ENCODE measurements around the gene PIGT. TPM values are rescaled to one million over a fixed set of nuclear protein-coding genes. Genes with fewer than 3 reads are reported as not detected.

PIGT gene
- 57.9 TPM for total RNA-seq

GRCh38 chr20:45415822-45416637 lies at the start of gene PIGT:
Gene PIGT (plus strand): TSS chr20:45416141. CDS start chr20:45416157, 16 bp downstream.
- peaks cover 16% of the 10 kb centered on the region for H3K4me1 ChIP-seq (ENCODE audit: insufficient read depth, low read length)
- no peaks in the 10 kb centered on the region for H3K9me3 ChIP-seq (ENCODE audit: low read depth, low read length)
- no peaks in the 10 kb centered on the region for H3K27me3 ChIP-seq (ENCODE audit: insufficient read depth, low read length)
- peak within 1 kb of the TSS; percentile 98 for H3K4me3 ChIP-seq (ENCODE audit: low read length)

GRCh38 chr20:45366192-45366591 lies 49.7 kb upstream of the PIGT start:
- Histone ChIP-seq H3K4me3 (ENCODE audit: low read length) (no peak overlapping the region), H3K9me3 (ENCODE audit: low read depth, low read length) (no peaks in the 10 kb centered on the region), H3K4me1 (ENCODE audit: insufficient read depth, low read length) (peaks cover 89% of the 10 kb centered on the region), H3K27me3 (ENCODE audit: insufficient read depth, low read length) (no peaks in the 10 kb centered on the region)

- Histone ChIP-seq H3K27me3 (ENCODE audit: insufficient read depth, low read length) (no peaks in the 10 kb centered on the region), H3K9me3 (ENCODE audit: low read depth, low read length) (no peaks in the 10 kb centered on the region), H3K4me3 (ENCODE audit: low read length) (no peak overlapping the region), H3K4me1 (ENCODE audit: insufficient read depth, low read length) (peaks cover 84% of the 10 kb centered on the region)
Measured at GRCh38 chr20:45366631-45367030, 49.3 kb upstream of the PIGT start.

GRCh38 chr20:45367126-45367525 lies 48.8 kb upstream of the PIGT start:
- Histone ChIP-seq H3K4me3 (ENCODE audit: low read length) (no peak overlapping the region), H3K4me1 (ENCODE audit: insufficient read depth, low read length) (peaks cover 82% of the 10 kb centered on the region), H3K9me3 (ENCODE audit: low read depth, low read length) (no peaks in the 10 kb centered on the region), H3K27me3 (ENCODE audit: insufficient read depth, low read length) (no peaks in the 10 kb centered on the region)

- H3K9me3 ChIP-seq (ENCODE audit: low read depth, low read length) = no peaks in the 10 kb centered on the region
- H3K27me3 ChIP-seq (ENCODE audit: insufficient read depth, low read length) = no peaks in the 10 kb centered on the region
- H3K4me1 ChIP-seq (ENCODE audit: insufficient read depth, low read length) = peaks cover 87% of the 10 kb centered on the region
- no peak overlapping the region for H3K4me3 ChIP-seq (ENCODE audit: low read length)
Measured at GRCh38 chr20:45368221-45368980, 47.5 kb upstream of the PIGT start.

- H3K9me3 ChIP-seq (ENCODE audit: low read depth, low read length) = no peaks in the 10 kb centered on the region
- H3K27me3 ChIP-seq (ENCODE audit: insufficient read depth, low read length) = no peaks in the 10 kb centered on the region
- H3K4me1 ChIP-seq (ENCODE audit: insufficient read depth, low read length) = peaks cover 70% of the 10 kb centered on the region
- no peak overlapping the region for H3K4me3 ChIP-seq (ENCODE audit: low read length)
Measured at GRCh38 chr20:45370571-45371160, 45.3 kb upstream of the PIGT start.

GRCh38 chr20:45372241-45372640 lies 43.7 kb upstream of the PIGT start:
- H3K9me3 ChIP-seq (ENCODE audit: low read depth, low read length) = no peaks in the 10 kb centered on the region
- no peak overlapping the region for H3K4me3 ChIP-seq (ENCODE audit: low read length)
- H3K4me1 ChIP-seq (ENCODE audit: insufficient read depth, low read length) = peaks cover 57% of the 10 kb centered on the region
- no peaks in the 10 kb centered on the region for H3K27me3 ChIP-seq (ENCODE audit: insufficient read depth, low read length)

GRCh38 chr20:45372646-45373352 lies 43.1 kb upstream of the PIGT start:
- H3K9me3 ChIP-seq (ENCODE audit: low read depth, low read length) = no peaks in the 10 kb centered on the region
- no peaks in the 10 kb centered on the region for H3K27me3 ChIP-seq (ENCODE audit: insufficient read depth, low read length)
- H3K4me1 ChIP-seq (ENCODE audit: insufficient read depth, low read length) = peaks cover 51% of the 10 kb centered on the region
- no peak overlapping the region for H3K4me3 ChIP-seq (ENCODE audit: low read length)

- H3K4me3 ChIP-seq (ENCODE audit: low read length) = peak overlapping the region; percentile 30
- H3K27me3 ChIP-seq (ENCODE audit: insufficient read depth, low read length) = no peaks in the 10 kb centered on the region
- H3K4me1 ChIP-seq (ENCODE audit: insufficient read depth, low read length) = peaks cover 44% of the 10 kb centered on the region
- no peaks in the 10 kb centered on the region for H3K9me3 ChIP-seq (ENCODE audit: low read depth, low read length)
Measured at GRCh38 chr20:45373353-45374100, 42.4 kb upstream of the PIGT start.

- Histone ChIP-seq H3K9me3 (ENCODE audit: low read depth, low read length) (no peaks in the 10 kb centered on the region), H3K4me1 (ENCODE audit: insufficient read depth, low read length) (peaks cover 38% of the 10 kb centered on the region), H3K27me3 (ENCODE audit: insufficient read depth, low read length) (no peaks in the 10 kb centered on the region), H3K4me3 (ENCODE audit: low read length) (peak overlapping the region; percentile 30)
Measured at GRCh38 chr20:45374101-45374467, 41.9 kb upstream of the PIGT start.

GRCh38 chr20:45374966-45375365 lies 41.0 kb upstream of the PIGT start:
- no peaks in the 10 kb centered on the region for H3K27me3 ChIP-seq (ENCODE audit: insufficient read depth, low read length)
- no peaks in the 10 kb centered on the region for H3K9me3 ChIP-seq (ENCODE audit: low read depth, low read length)
- H3K4me3 ChIP-seq (ENCODE audit: low read length) = no peak overlapping the region
- H3K4me1 ChIP-seq (ENCODE audit: insufficient read depth, low read length) = peaks cover 30% of the 10 kb centered on the region

GRCh38 chr20:45377269-45377668 lies 38.7 kb upstream of the PIGT start:
- Histone ChIP-seq H3K4me3 (ENCODE audit: low read length) (no peak overlapping the region), H3K9me3 (ENCODE audit: low read depth, low read length) (no peaks in the 10 kb centered on the region), H3K27me3 (ENCODE audit: insufficient read depth, low read length) (no peaks in the 10 kb centered on the region), H3K4me1 (ENCODE audit: insufficient read depth, low read length) (peaks cover 17% of the 10 kb centered on the region)

- Histone ChIP-seq H3K27me3 (ENCODE audit: insufficient read depth, low read length) (no peaks in the 10 kb centered on the region), H3K4me1 (ENCODE audit: insufficient read depth, low read length) (peaks cover 8% of the 10 kb centered on the region), H3K9me3 (ENCODE audit: low read depth, low read length) (no peaks in the 10 kb centered on the region), H3K4me3 (ENCODE audit: low read length) (no peak within 1 kb of the TSS)
Measured at GRCh38 chr20:45378191-45378590, 37.8 kb upstream of the PIGT start, which contains the start of gene TP53TG5. Gene TP53TG5 (minus strand): TSS chr20:45378325. CDS start chr20:45378236, 89 bp downstream.

- H3K4me3 ChIP-seq (ENCODE audit: low read length) = no peak overlapping the region
- H3K27me3 ChIP-seq (ENCODE audit: insufficient read depth, low read length) = no peaks in the 10 kb centered on the region
- peaks cover 4% of the 10 kb centered on the region for H3K4me1 ChIP-seq (ENCODE audit: insufficient read depth, low read length)
- no peaks in the 10 kb centered on the region for H3K9me3 ChIP-seq (ENCODE audit: low read depth, low read length)
Measured at GRCh38 chr20:45387274-45387673, 28.7 kb upstream of the PIGT start.
